ENCODE data around the gene RPRD1B. TPM values are rescaled to one million over a fixed set of nuclear protein-coding genes. Genes with fewer than 3 reads are reported as not detected.

RPRD1B gene
- total RNA-seq, 2 experiments from 2014 or later = 54.8 to 55.7 TPM

DNA sequence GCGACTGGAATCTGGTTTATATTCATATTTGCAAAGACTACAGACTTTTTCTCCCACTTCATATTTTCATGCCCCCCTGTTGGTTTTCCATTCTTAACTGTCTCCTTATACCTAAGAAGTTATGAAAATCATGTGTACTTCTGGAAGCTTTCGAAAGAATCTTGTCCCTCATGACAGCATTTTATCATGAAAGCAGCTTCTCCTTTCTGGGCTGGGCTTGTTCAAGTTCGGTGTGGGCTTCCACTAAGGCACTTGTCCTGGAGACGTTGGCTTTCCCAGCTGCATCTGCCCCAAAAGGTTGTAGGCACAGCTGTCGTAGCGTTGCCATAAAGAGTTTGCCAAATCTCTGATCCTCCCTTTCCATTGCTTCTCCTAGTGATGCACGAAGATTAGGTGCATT is 56.5 kb downstream of the RPRD1B start:
- intact Hi-C loops (cut with DNase I, micrococcal nuclease) = no loop called here
- ATAC-seq (ENCODE audit: poor library complexity) = no peak
- no peak overlapping the region for H3K4me3 ChIP-seq (ENCODE audit: low read length)
- Mint-ChIP-seq H3K27me3 (no peaks in the 10 kb centered on the region), H3K4me1 (ENCODE audit: low read depth) (peaks cover 21% of the 10 kb centered on the region), H3K36me3 (ENCODE audit: low read depth) (peaks cover 67% of the 10 kb centered on the region), H3K9me3 (no peaks in the 10 kb centered on the region), H3K27ac (no peak overlapping the region), H3K4me3 (no peak overlapping the region)
- H3K27me3 ChIP-seq (ENCODE audit: control insufficient read depth in 1 of 2, insufficient read depth in 2 of 2, low read length in 2 of 2) = no peaks in the 10 kb centered on the region
- DNase-seq = no peak
- peaks cover 21% of the 10 kb centered on the region for H3K4me1 ChIP-seq (ENCODE audit: insufficient read depth, low read length)
- peaks cover 49% of the 10 kb centered on the region for H3K36me3 ChIP-seq (ENCODE audit: insufficient read depth, low read length)
- POLR2A ChIA-PET = no interaction called here
- H3K9me3 ChIP-seq (ENCODE audit: control insufficient read depth in 1 of 2, insufficient read depth in 1 of 2, low read length in 2 of 2) = no peaks in the 10 kb centered on the region
- TF ChIP-seq, protein P1, sequence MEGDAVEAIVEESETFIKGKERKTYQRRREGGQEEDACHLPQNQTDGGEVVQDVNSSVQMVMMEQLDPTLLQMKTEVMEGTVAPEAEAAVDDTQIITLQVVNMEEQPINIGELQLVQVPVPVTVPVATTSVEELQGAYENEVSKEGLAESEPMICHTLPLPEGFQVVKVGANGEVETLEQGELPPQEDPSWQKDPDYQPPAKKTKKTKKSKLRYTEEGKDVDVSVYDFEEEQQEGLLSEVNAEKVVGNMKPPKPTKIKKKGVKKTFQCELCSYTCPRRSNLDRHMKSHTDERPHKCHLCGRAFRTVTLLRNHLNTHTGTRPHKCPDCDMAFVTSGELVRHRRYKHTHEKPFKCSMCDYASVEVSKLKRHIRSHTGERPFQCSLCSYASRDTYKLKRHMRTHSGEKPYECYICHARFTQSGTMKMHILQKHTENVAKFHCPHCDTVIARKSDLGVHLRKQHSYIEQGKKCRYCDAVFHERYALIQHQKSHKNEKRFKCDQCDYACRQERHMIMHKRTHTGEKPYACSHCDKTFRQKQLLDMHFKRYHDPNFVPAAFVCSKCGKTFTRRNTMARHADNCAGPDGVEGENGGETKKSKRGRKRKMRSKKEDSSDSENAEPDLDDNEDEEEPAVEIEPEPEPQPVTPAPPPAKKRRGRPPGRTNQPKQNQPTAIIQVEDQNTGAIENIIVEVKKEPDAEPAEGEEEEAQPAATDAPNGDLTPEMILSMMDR (IDR thresholded peaks at IDR 0.05) = no peak
- CTCF ChIA-PET = no interaction called here
- no peak overlapping the region for H3K27ac ChIP-seq (ENCODE audit: low read depth in 1 of 2, low read length in 2 of 2)

DNA sequence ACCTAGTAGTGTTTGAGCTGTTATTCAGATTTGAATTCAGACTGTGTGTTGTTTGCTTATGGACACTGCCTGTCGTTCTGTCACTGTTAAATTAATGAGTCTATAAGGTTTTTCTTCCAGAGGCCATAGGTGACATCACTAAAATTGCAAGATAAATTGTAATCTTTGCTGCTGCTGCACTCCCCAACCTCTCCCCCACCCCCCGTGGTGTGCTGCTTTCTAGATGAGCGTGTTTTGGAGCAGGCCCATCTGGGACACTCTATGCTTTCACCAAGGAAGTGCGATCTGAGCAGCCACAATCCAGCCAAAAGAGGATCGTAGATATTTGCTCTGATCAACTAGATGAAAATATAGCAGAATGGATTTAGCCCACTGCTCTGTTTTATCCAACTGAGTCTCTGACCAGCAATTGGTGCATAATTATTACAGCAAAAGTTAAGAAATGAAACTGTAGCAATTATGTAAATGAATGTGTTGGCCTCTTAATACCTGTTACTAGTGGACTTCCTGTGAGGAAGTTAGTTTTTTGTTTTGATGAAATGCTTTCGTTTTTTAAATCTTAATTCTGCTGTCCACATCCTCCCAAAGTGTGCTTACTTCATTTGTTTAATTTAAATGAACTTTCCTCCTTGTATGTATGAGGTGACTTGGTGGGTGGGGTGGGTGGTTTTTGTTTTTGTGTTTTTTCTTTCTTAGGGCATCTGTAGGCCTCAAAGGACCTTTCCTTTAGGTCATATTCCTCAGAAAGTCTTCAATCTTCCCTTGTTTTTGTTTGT is 58.1 kb downstream of the RPRD1B start:
- ChIA-PET POLR2A (no interaction called here), CTCF (interaction anchor here (1.0 kb wide), 1 partner anchor 18 kb away, joined by 3 read pairs; no protein-coding TSS in a partner anchor)
- DNase-seq (peak in 1 of 14 experiments; percentile 61), ATAC-seq (ENCODE audit: poor library complexity) (no peak)
- Histone ChIP-seq H3K9me3 (ENCODE audit: control insufficient read depth in 1 of 2, insufficient read depth in 1 of 2, low read length in 2 of 2) (no peaks in the 10 kb centered on the region), H3K4me1 (ENCODE audit: insufficient read depth, low read length) (peaks cover 26% of the 10 kb centered on the region), H3K36me3 (ENCODE audit: insufficient read depth, low read length) (peaks cover 36% of the 10 kb centered on the region), H3K4me3 (ENCODE audit: low read length) (no peak overlapping the region), H3K27me3 (ENCODE audit: control insufficient read depth in 1 of 2, insufficient read depth in 2 of 2, low read length in 2 of 2) (no peaks in the 10 kb centered on the region), H3K27ac (ENCODE audit: low read depth in 1 of 2, low read length in 2 of 2) (peak overlapping the region in 1 of 2 donors; percentile 14)
- peaks cover 21% of the 10 kb centered on the region for H3K4me1 Mint-ChIP-seq (ENCODE audit: low read depth)
- peaks cover 53% of the 10 kb centered on the region for H3K36me3 Mint-ChIP-seq (ENCODE audit: low read depth)
- intact Hi-C loops (cut with DNase I, micrococcal nuclease) = no loop called here
- no peaks in the 10 kb centered on the region for H3K9me3 Mint-ChIP-seq
- H3K27ac Mint-ChIP-seq = peak overlapping the region; percentile 64
- H3K27me3 Mint-ChIP-seq = no peaks in the 10 kb centered on the region
- TF ChIP-seq, protein P1 (IDR thresholded peaks at IDR 0.05) = no peak
- no peak overlapping the region for H3K4me3 Mint-ChIP-seq

DNA sequence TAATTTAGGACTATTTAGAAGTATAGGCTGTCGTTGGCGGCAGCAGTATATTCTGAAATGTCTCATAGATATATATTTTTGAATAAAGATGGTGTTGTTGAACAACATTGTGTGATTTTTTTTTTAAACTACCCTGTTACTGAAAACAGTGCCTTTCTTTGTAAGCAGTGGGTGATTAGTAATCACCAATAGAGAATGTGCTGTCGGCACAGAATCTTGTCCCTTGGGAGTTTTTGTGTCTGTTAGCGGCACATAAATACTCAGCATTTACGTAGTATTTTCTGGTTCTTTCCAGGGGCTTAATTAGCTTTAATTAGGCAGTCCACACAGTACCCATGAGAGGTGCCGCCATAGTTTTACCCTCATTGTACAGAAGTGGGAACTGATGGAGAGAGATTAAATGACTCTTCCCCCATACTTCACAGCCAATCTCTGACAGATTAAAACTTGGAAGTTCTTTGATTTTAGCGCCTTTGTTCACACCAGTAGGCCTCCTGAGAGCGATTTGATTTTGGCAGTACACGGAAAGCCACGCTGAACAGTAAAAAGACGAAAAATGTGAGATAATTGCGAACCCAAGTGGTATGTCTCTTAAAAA is 58.8 kb downstream of the RPRD1B start:
- H3K27ac Mint-ChIP-seq = peak overlapping the region; percentile 64
- no peaks in the 10 kb centered on the region for H3K27me3 Mint-ChIP-seq
- peaks cover 26% of the 10 kb centered on the region for H3K4me1 ChIP-seq (ENCODE audit: insufficient read depth, low read length)
- ChIA-PET CTCF (interaction anchor here (0.8 to 1.3 kb wide), 3 partner anchors 19 to 43 kb away, joined by 3 read pairs; no protein-coding TSS in a partner anchor), POLR2A (no interaction called here)
- ATAC-seq (ENCODE audit: poor library complexity) (no peak), DNase-seq (no peak)
- H3K27me3 ChIP-seq (ENCODE audit: control insufficient read depth in 1 of 2, insufficient read depth in 2 of 2, low read length in 2 of 2) = no peaks in the 10 kb centered on the region
- H3K36me3 ChIP-seq (ENCODE audit: insufficient read depth, low read length) = peaks cover 30% of the 10 kb centered on the region
- H3K4me3 ChIP-seq (ENCODE audit: low read length) = no peak overlapping the region
- H3K4me3 Mint-ChIP-seq = no peak overlapping the region
- H3K36me3 Mint-ChIP-seq (ENCODE audit: low read depth) = peaks cover 46% of the 10 kb centered on the region
- peak overlapping the region in 1 of 2 donors; percentile 14 for H3K27ac ChIP-seq (ENCODE audit: low read depth in 1 of 2, low read length in 2 of 2)
- H3K9me3 ChIP-seq (ENCODE audit: control insufficient read depth in 1 of 2, insufficient read depth in 1 of 2, low read length in 2 of 2) = no peaks in the 10 kb centered on the region
- H3K9me3 Mint-ChIP-seq = no peaks in the 10 kb centered on the region
- peaks cover 21% of the 10 kb centered on the region for H3K4me1 Mint-ChIP-seq (ENCODE audit: low read depth)
- intact Hi-C loops (cut with DNase I, micrococcal nuclease) = no loop called here
- TF ChIP-seq, protein P1 (IDR thresholded peaks at IDR 0.05) = no peak

Measured in CD4-positive, alpha-beta T cell (primary cell).